Choroid plexus epithelial cell (primary cell): Measurements from ENCODE around the gene ZNF784.

Source experiments
- DNase-seq: peaks from one replicate; pipeline ENCODE4 v3.0.0-alpha.2; 2010; ENCODE audit warnings: low read depth
- H3K4me3 ChIP-seq: 2 replicates; pipeline ENCODE4 v1.5.1; 2011; ENCODE audit warnings: low read depth, mild to moderate bottlenecking, control low read depth, low read length, moderate library complexity
- TF ChIP-seq, protein P1 (sequence below): conservative IDR thresholded peaks from 2 replicates; pipeline ENCODE4 v1.5.1; 2011; ENCODE audit warnings: low read depth, mild to moderate bottlenecking, control low read depth, inconsistent platforms, low read length, moderate library complexity

The ZNF784 gene

DNA sequence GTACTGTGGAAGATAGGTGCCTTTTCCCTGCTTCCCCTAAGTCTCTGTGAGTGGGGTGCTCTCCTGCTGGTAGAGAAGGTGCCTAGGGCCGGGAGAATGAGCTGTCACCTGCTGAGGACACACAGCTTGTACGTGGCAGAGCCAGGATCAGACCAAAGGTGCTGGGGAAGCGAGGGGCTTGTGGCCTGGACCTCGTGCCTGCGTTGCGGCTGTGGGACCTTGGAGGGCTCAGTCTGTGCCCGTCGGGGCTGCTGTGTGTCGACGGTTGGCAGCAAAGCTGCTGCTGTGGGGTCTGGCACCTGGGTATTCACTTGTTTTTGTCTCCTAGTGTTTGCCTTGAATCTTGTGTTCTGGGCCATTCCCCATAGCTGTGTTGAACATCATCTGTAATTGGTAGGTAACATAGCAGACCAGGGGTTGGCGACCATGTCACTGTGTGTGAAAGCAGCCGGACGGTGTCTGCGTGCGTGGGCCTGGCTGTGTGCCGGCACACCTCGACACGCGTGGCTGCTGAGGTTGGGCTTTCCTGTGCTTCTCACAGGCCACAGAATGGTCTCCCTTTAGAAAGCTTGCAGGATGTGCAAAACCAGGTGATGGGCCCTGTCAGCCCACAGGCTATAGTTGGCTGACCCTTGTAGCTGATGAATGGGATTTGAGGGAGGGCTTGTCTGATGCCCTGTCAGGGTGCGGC lies 39.6 kb upstream of the ZNF784 start:
- no peak overlapping the region for H3K4me3 ChIP-seq
- no peak for DNase-seq
- TF ChIP-seq, protein P1, sequence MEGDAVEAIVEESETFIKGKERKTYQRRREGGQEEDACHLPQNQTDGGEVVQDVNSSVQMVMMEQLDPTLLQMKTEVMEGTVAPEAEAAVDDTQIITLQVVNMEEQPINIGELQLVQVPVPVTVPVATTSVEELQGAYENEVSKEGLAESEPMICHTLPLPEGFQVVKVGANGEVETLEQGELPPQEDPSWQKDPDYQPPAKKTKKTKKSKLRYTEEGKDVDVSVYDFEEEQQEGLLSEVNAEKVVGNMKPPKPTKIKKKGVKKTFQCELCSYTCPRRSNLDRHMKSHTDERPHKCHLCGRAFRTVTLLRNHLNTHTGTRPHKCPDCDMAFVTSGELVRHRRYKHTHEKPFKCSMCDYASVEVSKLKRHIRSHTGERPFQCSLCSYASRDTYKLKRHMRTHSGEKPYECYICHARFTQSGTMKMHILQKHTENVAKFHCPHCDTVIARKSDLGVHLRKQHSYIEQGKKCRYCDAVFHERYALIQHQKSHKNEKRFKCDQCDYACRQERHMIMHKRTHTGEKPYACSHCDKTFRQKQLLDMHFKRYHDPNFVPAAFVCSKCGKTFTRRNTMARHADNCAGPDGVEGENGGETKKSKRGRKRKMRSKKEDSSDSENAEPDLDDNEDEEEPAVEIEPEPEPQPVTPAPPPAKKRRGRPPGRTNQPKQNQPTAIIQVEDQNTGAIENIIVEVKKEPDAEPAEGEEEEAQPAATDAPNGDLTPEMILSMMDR: no peak

DNA sequence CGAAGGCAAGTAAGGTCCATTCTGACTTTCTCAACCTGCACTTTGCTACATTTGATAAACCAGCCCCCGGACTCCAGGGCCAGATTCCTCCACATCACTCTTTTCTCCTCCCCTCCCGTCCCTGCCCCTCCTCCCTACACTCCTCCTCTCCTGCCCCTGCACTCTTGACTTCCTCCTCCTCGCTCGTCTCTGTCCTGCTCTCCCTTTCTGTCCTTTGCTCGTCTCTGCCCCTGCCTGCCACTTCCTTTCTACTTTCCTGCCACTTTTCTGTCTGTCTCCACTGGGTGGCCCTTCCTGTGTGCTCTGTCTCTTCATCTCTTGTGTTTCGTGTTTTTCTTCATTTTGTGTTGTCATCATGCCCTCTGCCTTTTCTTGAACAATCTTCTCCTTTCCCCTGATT lies 37.5 kb upstream of the ZNF784 start:
- no peak overlapping the region for H3K4me3 ChIP-seq
- TF ChIP-seq, protein P1: no peak
- no peak for DNase-seq

DNA sequence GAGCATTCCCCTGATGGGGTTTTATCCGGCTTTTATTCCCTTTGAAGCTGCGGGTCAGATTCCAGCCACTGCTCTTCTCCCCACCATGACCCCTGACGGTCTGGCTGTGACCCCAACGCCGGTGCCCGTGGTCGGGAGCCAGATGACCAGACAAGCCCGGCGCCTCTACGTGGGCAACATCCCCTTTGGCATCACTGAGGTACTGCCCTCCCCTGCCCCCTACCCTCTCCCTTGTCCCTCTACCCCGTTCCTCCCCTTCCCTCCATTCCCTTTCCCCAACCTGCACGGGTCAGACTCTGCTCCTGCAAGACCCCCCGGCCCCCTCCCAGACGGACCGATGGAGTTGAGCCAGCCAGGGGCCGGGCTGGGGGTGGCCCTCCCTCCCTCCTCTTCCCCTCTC lies 36.6 kb upstream of the ZNF784 start:
- TF ChIP-seq, protein P1: no peak
- no peak for DNase-seq
- H3K4me3 ChIP-seq: no peak overlapping the region

DNA sequence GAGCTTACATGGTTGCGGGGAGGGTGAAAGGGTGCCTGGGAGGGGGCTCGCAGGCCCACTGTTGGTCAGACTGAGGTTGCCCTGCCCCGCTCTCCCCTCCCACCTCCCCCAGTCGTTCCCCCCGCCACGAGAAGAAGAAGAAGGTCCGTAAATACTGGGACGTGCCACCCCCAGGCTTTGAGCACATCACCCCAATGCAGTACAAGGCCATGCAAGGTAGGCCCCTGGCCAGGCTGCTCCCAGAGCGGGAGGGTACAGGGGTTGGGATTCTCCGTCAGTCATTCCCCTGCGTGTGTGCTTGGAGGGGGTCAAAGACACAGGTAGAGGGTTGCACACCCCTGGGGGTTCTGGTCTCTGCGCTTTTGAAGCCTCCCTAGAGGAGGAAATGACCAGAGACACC lies 36.0 kb upstream of the ZNF784 start:
- H3K4me3 ChIP-seq: no peak overlapping the region
- DNase-seq: no peak
- TF ChIP-seq, protein P1: no peak

DNA sequence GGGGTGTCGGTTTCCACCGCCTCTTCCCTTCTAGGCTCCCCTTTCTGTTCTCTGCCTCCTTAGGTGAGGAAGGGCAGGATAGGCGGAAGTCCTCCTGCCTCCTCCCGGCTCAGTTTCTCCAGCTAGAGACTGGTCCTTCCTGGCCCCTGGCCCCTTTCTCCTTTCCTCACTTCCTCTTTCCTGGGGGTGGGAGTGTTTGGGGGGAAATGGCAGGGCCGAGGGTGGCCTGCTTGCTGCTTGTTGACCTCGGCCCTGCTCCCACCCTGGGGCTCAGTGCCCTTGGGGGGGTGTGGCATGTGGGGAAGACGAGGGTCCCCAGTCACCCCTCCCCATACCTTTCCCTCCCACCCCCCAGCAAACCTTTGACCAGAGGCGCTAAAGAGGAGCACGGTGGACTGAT lies 35.5 kb upstream of the ZNF784 start:
- no peak for DNase-seq
- TF ChIP-seq, protein P1: no peak

DNA sequence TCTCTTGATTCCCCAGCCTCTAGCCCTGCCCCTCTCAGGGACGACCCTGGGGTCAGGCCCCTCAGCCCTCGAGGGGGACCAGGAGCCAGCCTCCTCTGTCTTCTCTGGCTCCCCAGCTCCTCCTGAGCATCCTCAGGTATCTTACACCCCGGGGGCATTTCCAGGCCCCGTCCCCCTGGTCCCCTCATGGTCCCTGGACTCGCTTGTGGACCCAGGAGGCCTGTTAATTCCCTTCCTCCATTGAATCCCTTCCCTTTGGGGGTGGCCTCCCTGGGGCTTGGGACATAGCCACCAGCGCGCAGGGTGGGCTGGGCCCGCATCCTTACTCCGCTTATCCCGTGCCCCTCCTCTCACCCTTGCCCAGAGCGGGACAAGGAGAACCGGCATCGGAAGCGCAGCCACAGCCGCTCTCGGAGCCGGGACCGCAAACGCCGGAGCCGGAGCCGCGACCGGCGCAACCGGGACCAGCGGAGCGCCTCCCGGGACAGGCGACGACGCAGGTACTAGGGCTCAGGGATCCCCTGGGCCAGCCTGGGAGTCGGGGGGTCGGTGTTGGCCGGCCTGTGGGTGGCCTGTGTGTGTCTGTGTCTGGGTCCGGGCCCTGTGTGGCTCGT lies 34.6 kb upstream of the ZNF784 start:
- TF ChIP-seq, protein P1: no peak
- no peak overlapping the region for H3K4me3 ChIP-seq

More for the DNA sequence above, 35.5 kb upstream of the ZNF784 start:
- H3K4me3 ChIP-seq: no peak overlapping the region

More for the DNA sequence above, 34.6 kb upstream of the ZNF784 start:
- DNase-seq: no peak
